ENCODE measurements around the gene LTB4R. TPM values are rescaled to one million over a fixed set of nuclear protein-coding genes. Genes with fewer than 3 reads are reported as not detected.

LTB4R gene
- total and polyA plus RNA-seq, 4 experiments from 2014 or later, result 9.6 to 20.0 (median 15.1) TPM

GRCh38 chr14:24330973-24331674 is 19.8 kb downstream of the LTB4R start:
- peak overlapping the region in 4 of 7 donors; percentile 69 to 86 (median 78) for H3K27ac Mint-ChIP-seq
- H3K9me3 Mint-ChIP-seq, result peaks cover 0 to 5% (median 0%) of the 10 kb centered on the region in 8 donors
- intact Hi-C loops (cut with micrococcal nuclease), result no loop called here
- DNase-seq, result no peak
- Histone ChIP-seq H3K36me3 (ENCODE audit: insufficient read depth, low read length) (no peaks in the 10 kb centered on the region), H3K4me1 (ENCODE audit: insufficient read depth, low read length) (peaks cover 69% of the 10 kb centered on the region), H3K4me3 (ENCODE audit: low read length in 2 of 2) (no peak overlapping the region), H3K9me3 (ENCODE audit: control insufficient read depth in 1 of 2, low read length in 2 of 2) (no peaks in the 10 kb centered on the region), H3K27ac (ENCODE audit: low read depth, low read length) (no peak overlapping the region), H3K27me3 (ENCODE audit: insufficient read depth, low read length) (peaks cover 11% of the 10 kb centered on the region)
- ChIA-PET CTCF (ENCODE audit: partially characterized antibody) (interaction anchor here (2.3 to 23.0 kb wide), 6 partner anchors 10 to 101 kb away, joined by 6 to 791 read pairs (median 41); partner anchors contain the start of genes CBLN3, CIDEB, KHNYN and LTB4R), POLR2A (ENCODE audit: partially characterized antibody) (interaction anchor here (0.7 to 12.5 kb wide), 6 partner anchors 8 to 108 kb away, joined by 3 to 361 read pairs (median 58); partner anchors contain the start of genes CBLN3, KHNYN, LTB4R and LTB4R2)
- H3K36me3 Mint-ChIP-seq, result peaks cover 4 to 7% of the 10 kb centered on the region in 2 donors
- H3K4me1 Mint-ChIP-seq, result peaks cover 42 to 87% (median 61%) of the 10 kb centered on the region in 4 donors
- H3K4me3 Mint-ChIP-seq, result peak overlapping the region in 1 of 8 donors; percentile 8
- peaks cover 7 to 13% of the 10 kb centered on the region in 2 donors for H3K27me3 Mint-ChIP-seq

- ChIA-PET CTCF (ENCODE audit: partially characterized antibody) (interaction anchor here (0.7 to 23.0 kb wide), 24 partner anchors 8 to 185 kb away, joined by 3 to 791 read pairs (median 10); partner anchors contain the start of genes CBLN3, CHMP4A, CIDEB and KHNYN), POLR2A (ENCODE audit: partially characterized antibody) (interaction anchor here (0.7 to 12.5 kb wide), 10 partner anchors 10 to 107 kb away, joined by 3 to 361 read pairs (median 6); partner anchors contain the start of genes CBLN3, CIDEB, DHRS1 and KHNYN)
- intact Hi-C loops (cut with micrococcal nuclease), result loop anchor here (1.0 kb wide), 6 partner anchors 20 to 273 kb away; partner anchors contain the start of genes DHRS1, LTB4R, MDP1 and NOP9
- Mint-ChIP-seq H3K4me1 (peaks cover 42 to 92% (median 61%) of the 10 kb centered on the region in 4 donors), H3K27ac (peak overlapping the region; percentile 65 to 98 (median 86)), H3K27me3 (peaks cover 7 to 13% of the 10 kb centered on the region in 2 donors), H3K9me3 (peaks cover 0 to 5% (median 0%) of the 10 kb centered on the region in 8 donors), H3K4me3 (peak overlapping the region; percentile 76 to 93 (median 87)), H3K36me3 (peaks cover 10 to 14% of the 10 kb centered on the region in 2 donors)
- no peak overlapping the region for H3K4me3 ChIP-seq (ENCODE audit: low read length in 2 of 2)
- H3K4me1 ChIP-seq (ENCODE audit: insufficient read depth, low read length), result peaks cover 69% of the 10 kb centered on the region
- no peak overlapping the region for H3K27ac ChIP-seq (ENCODE audit: low read depth, low read length)
- H3K9me3 ChIP-seq (ENCODE audit: control insufficient read depth in 1 of 2, low read length in 2 of 2), result no peaks in the 10 kb centered on the region
- no peak for DNase-seq
- H3K27me3 ChIP-seq (ENCODE audit: insufficient read depth, low read length), result peaks cover 11% of the 10 kb centered on the region
- peaks cover 4% of the 10 kb centered on the region for H3K36me3 ChIP-seq (ENCODE audit: insufficient read depth, low read length)
Measured at GRCh38 chr14:24331731-24332267, 20.5 kb downstream of the LTB4R start.

GRCh38 chr14:24332268-24332993 is 21.1 kb downstream of the LTB4R start:
- H3K27ac Mint-ChIP-seq, result peak overlapping the region; percentile 65 to 98 (median 86)
- peaks cover 16 to 20% of the 10 kb centered on the region in 2 donors for H3K36me3 Mint-ChIP-seq
- POLR2A ChIA-PET (ENCODE audit: partially characterized antibody), result interaction anchor here (0.6 to 12.5 kb wide), 20 partner anchors 9 to 196 kb away, joined by 3 to 361 read pairs (median 5); partner anchors contain the start of genes CBLN3, CIDEB, DHRS1 and IPO4
- H3K4me3 Mint-ChIP-seq, result peak overlapping the region; percentile 76 to 93 (median 87)
- H3K4me1 ChIP-seq (ENCODE audit: insufficient read depth, low read length), result peaks cover 64% of the 10 kb centered on the region
- peaks cover 6 to 13% of the 10 kb centered on the region in 2 donors for H3K27me3 Mint-ChIP-seq
- H3K36me3 ChIP-seq (ENCODE audit: insufficient read depth, low read length), result peaks cover 8% of the 10 kb centered on the region
- peaks cover 11% of the 10 kb centered on the region for H3K27me3 ChIP-seq (ENCODE audit: insufficient read depth, low read length)
- H3K4me1 Mint-ChIP-seq, result peaks cover 40 to 91% (median 59%) of the 10 kb centered on the region in 4 donors
- H3K9me3 Mint-ChIP-seq, result peaks cover 0 to 5% (median 0%) of the 10 kb centered on the region in 8 donors
- H3K4me3 ChIP-seq (ENCODE audit: low read length in 2 of 2), result peak overlapping the region; percentile 24 to 51
- intact Hi-C loops (cut with micrococcal nuclease), result loop anchor here (1.0 kb wide), 6 partner anchors 21 to 274 kb away; partner anchors contain the start of genes DHRS1, LTB4R, MDP1 and NOP9
- CTCF ChIA-PET (ENCODE audit: partially characterized antibody), result interaction anchor here (0.7 to 23.0 kb wide), 40 partner anchors 9 to 274 kb away, joined by 3 to 791 read pairs (median 8); partner anchors contain the start of genes CBLN3, CHMP4A, CIDEB and KHNYN
- H3K27ac ChIP-seq (ENCODE audit: low read depth, low read length), result no peak overlapping the region
- no peaks in the 10 kb centered on the region for H3K9me3 ChIP-seq (ENCODE audit: control insufficient read depth in 1 of 2, low read length in 2 of 2)
- DNase-seq, result peak; percentile 89 to 92 (median 90)

GRCh38 chr14:24334431-24335291 is 23.4 kb downstream of the LTB4R start, which contains the start of gene ADCY4:
Gene ADCY4, minus strand, starts transcription at chr14:24335071. Its CDS starts 419 bp downstream, at chr14:24334652.
- ChIA-PET CTCF (ENCODE audit: partially characterized antibody) (interaction anchor here (0.6 to 23.0 kb wide), 13 partner anchors 11 to 376 kb away, joined by 3 to 791 read pairs (median 11); partner anchors contain the start of genes CBLN3, CIDEB, KHNYN and LTB4R), POLR2A (ENCODE audit: partially characterized antibody) (interaction anchor here (1.0 to 12.5 kb wide), 7 partner anchors 22 to 121 kb away, joined by 4 to 361 read pairs (median 42); partner anchors contain the start of genes CBLN3, CHMP4A, CIDEB and KHNYN)
- H3K9me3 ChIP-seq (ENCODE audit: control insufficient read depth in 1 of 2, low read length in 2 of 2), result no peaks in the 10 kb centered on the region
- peaks cover 11% of the 10 kb centered on the region for H3K27me3 ChIP-seq (ENCODE audit: insufficient read depth, low read length)
- Mint-ChIP-seq H3K27ac (peak within 1 kb of the TSS in 5 of 7 donors; percentile 24 to 86 (median 62)), H3K4me1 (peaks cover 39 to 87% (median 60%) of the 10 kb centered on the region in 4 donors), H3K4me3 (peak within 1 kb of the TSS; percentile 41 to 93 (median 64)), H3K36me3 (peaks cover 30 to 32% of the 10 kb centered on the region in 2 donors), H3K27me3 (peaks cover 6 to 13% of the 10 kb centered on the region in 2 donors), H3K9me3 (peaks cover 0 to 5% (median 0%) of the 10 kb centered on the region in 8 donors)
- peaks cover 18% of the 10 kb centered on the region for H3K36me3 ChIP-seq (ENCODE audit: insufficient read depth, low read length)
- peak in 3 of 5 donors; percentile 33 to 38 (median 33) for DNase-seq
- peak within 1 kb of the TSS in 1 of 2 donors; percentile 41 for H3K4me3 ChIP-seq (ENCODE audit: low read length in 2 of 2)
- intact Hi-C loops (cut with micrococcal nuclease), result no loop called here
- no peak within 1 kb of the TSS for H3K27ac ChIP-seq (ENCODE audit: low read depth, low read length)
- H3K4me1 ChIP-seq (ENCODE audit: insufficient read depth, low read length), result peaks cover 66% of the 10 kb centered on the region

GRCh38 chr14:24335461-24336171 is 24.3 kb downstream of the LTB4R start:
- Mint-ChIP-seq H3K27ac (peak overlapping the region in 2 of 7 donors; percentile 62 to 71), H3K27me3 (peaks cover 6 to 13% of the 10 kb centered on the region in 2 donors), H3K36me3 (peaks cover 32% of the 10 kb centered on the region in 2 donors), H3K9me3 (peaks cover 0 to 5% (median 0%) of the 10 kb centered on the region in 8 donors), H3K4me3 (peak overlapping the region in 5 of 8 donors; percentile 55 to 77 (median 63)), H3K4me1 (peaks cover 37 to 86% (median 59%) of the 10 kb centered on the region in 4 donors)
- Histone ChIP-seq H3K4me1 (ENCODE audit: insufficient read depth, low read length) (peaks cover 67% of the 10 kb centered on the region), H3K9me3 (ENCODE audit: control insufficient read depth in 1 of 2, low read length in 2 of 2) (no peaks in the 10 kb centered on the region), H3K27me3 (ENCODE audit: insufficient read depth, low read length) (peaks cover 11% of the 10 kb centered on the region), H3K36me3 (ENCODE audit: insufficient read depth, low read length) (peaks cover 18% of the 10 kb centered on the region), H3K27ac (ENCODE audit: low read depth, low read length) (no peak overlapping the region), H3K4me3 (ENCODE audit: low read length in 2 of 2) (no peak overlapping the region)
- intact Hi-C loops (cut with micrococcal nuclease), result no loop called here
- DNase-seq, result no peak
- ChIA-PET POLR2A (ENCODE audit: partially characterized antibody) (interaction anchor here (0.9 to 12.5 kb wide), 4 partner anchors 25 to 103 kb away, joined by 3 to 361 read pairs (median 93); partner anchors contain the start of genes CBLN3, CIDEB, KHNYN and LTB4R2), CTCF (ENCODE audit: partially characterized antibody) (interaction anchor here (1.5 to 23.0 kb wide), 4 partner anchors 12 to 96 kb away, joined by 4 to 791 read pairs (median 120); partner anchors contain the start of genes CBLN3, CIDEB, KHNYN and LTB4R)

Measured in CD4-positive, alpha-beta memory T cell (primary cell).